ENCODE measurements around the gene MIA2. TPM values are rescaled to one million over a fixed set of nuclear protein-coding genes. Genes with fewer than 3 reads are reported as not detected.

The MIA2 gene
- total and polyA plus RNA-seq, 2 experiments from 2014 or later = 9.5 to 10.9 TPM

DNA sequence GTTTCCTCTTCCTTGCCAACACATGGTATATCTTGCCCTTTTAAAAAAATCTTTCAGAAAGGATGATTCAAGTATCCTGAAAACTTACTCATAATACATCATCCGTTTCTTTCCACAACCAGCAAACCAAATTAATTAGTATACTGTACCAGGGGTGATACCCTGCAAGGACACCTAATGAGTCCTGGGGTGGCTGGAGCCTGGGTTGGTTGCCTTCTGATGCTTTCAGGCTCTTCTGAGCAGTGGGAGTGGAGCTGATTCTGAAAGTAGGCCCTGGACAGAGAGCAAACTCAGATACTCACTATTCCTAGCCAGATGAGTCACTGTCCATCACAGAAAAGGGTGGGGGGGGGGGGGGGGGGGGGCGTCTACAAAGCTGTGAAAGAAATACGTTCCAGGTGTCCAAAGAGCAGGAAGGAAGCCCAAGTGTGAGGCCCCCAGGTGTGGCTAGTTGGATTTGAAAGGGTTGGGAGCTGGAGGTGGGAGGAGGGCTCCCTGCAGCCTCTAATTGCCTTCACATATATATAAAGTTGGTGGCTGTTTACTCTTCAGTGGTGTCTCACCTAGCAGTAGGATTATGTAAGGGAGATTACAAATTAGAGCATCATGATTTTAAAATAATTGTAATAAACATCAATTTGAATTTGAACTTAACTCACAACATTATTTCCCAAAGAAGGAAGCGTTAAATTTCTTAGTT, 162.0 kb downstream of the MIA2 start:
- no peak overlapping the region for H3K4me3 Mint-ChIP-seq
- Histone ChIP-seq H3K79me2 (replicated peaks; ENCODE audit: insufficient read depth) (no peaks in the 10 kb centered on the region), H3K4me2 (no peak overlapping the region), H3K4me1 (ENCODE audit: insufficient read depth) (no peaks in the 10 kb centered on the region), H3K27me3 (ENCODE audit: insufficient read depth) (no peaks in the 10 kb centered on the region), H4K20me1 (replicated peaks; ENCODE audit: insufficient read depth) (no peaks in the 10 kb centered on the region), H3K9me2 (ENCODE audit: insufficient read depth) (no peaks in the 10 kb centered on the region), H2AFZ (no peak overlapping the region), H3F3A (replicated peaks; ENCODE audit: low read depth) (no peaks in the 10 kb centered on the region), H3K27ac (ENCODE audit: low read depth) (no peak overlapping the region), H3K4me3 (no peak overlapping the region), H3K36me3 (ENCODE audit: insufficient read depth) (no peaks in the 10 kb centered on the region)
- no peak for ATAC-seq
- no peaks in the 10 kb centered on the region; the same call in 2 of the 3 replicates for H3K36me3 Mint-ChIP-seq (ENCODE audit: low read depth)
- TF ChIP-seq CTCF (conservative IDR thresholded peaks at IDR 0.05; ENCODE audit: low read depth in 2 of 2) = no peak
- no peak for TF ChIP-seq CREB1 (CRISPR knock-in tag; IDR thresholded peaks at IDR 0.05; ENCODE audit: low read depth)
- TF ChIP-seq STAT1 (IDR thresholded peaks at IDR 0.05; ENCODE audit: unreplicated experiment) = no peak
- TF ChIP-seq ZNF462 (CRISPR knock-in tag; IDR thresholded peaks at IDR 0.05) = no peak
- no peak for TF ChIP-seq REST (IDR thresholded peaks at IDR 0.05; ENCODE audit: unreplicated experiment)
- TF ChIP-seq EZH2 (IDR thresholded peaks at IDR 0.05; ENCODE audit: low read depth, unreplicated experiment) = no peak
- no peak for TF ChIP-seq ZNF114 (CRISPR knock-in tag; IDR thresholded peaks at IDR 0.05)
- no peak for TF ChIP-seq EZH2phosphoT487 (IDR thresholded peaks at IDR 0.05; ENCODE audit: unreplicated experiment)
- TF ChIP-seq JUNB (IDR thresholded peaks at IDR 0.05; ENCODE audit: unreplicated experiment) = no peak
- TF ChIP-seq POLR2AphosphoS5 (IDR thresholded peaks at IDR 0.05; ENCODE audit: low read depth) = no peak
- TF ChIP-seq, protein P1, sequence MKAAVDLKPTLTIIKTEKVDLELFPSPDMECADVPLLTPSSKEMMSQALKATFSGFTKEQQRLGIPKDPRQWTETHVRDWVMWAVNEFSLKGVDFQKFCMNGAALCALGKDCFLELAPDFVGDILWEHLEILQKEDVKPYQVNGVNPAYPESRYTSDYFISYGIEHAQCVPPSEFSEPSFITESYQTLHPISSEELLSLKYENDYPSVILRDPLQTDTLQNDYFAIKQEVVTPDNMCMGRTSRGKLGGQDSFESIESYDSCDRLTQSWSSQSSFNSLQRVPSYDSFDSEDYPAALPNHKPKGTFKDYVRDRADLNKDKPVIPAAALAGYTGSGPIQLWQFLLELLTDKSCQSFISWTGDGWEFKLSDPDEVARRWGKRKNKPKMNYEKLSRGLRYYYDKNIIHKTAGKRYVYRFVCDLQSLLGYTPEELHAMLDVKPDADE (IDR thresholded peaks at IDR 0.05) = no peak
- no peak overlapping the region for H3K27ac Mint-ChIP-seq
- H3K4me1 Mint-ChIP-seq = peaks cover 5% of the 10 kb centered on the region; the same call in 2 of the 3 replicates
- H3K27me3 Mint-ChIP-seq (ENCODE audit: insufficient read depth, low read depth, poor library complexity) = peaks cover 2% of the 10 kb centered on the region
- no peaks in the 10 kb centered on the region for H3K9me3 Mint-ChIP-seq
- no peak for DNase-seq (ENCODE audit: low spot score)
